Measurements from ENCODE around the gene TMEM95.
"Not testable (repeated sequence)": the region's sequence is repeated elsewhere in the genome, so short reads cannot be mapped to it uniquely, and the experiment has no call there.

The TMEM95 gene

DNA sequence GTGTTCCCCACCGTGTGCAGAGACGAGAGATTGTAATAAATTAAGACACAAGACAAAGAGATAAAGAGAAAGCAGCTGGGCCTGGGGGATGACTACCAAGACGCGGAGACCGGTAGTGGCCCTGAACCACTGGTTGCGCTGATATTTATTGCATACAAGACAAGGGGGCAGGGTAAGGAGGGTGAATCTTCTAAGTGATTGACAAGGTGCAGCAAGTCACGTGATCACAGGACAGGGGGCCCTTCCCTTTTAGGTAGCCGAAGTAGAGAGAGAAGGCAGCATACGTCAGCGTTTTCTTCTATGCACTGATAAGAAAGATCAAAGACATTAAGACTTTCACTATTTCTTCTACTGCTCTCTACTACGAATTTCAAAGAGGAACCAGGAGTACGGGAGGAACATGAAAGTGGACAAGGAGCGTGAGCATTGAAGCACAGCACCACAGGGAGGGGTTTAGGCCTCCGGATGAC is 22.3 kb upstream of the TMEM95 start:
- peaks cover 22% of the 10 kb centered on the region for H3K4me1 ChIP-seq (ENCODE audit: control insufficient read depth, insufficient read depth, low read length)
- H3K27ac ChIP-seq (ENCODE audit: low read length), result not testable (repeated sequence)

GRCh38 chr17:7334938-7335538 is 19.9 kb upstream of the TMEM95 start:
- H3K36me3 ChIP-seq (ENCODE audit: control insufficient read depth in 2 of 2, insufficient read depth in 2 of 2, low read length in 2 of 2), result no peaks in the 10 kb centered on the region
- peaks cover 11 to 12% of the 10 kb centered on the region in 2 donors for H3K27me3 ChIP-seq (ENCODE audit: control insufficient read depth in 1 of 2, insufficient read depth in 2 of 2, low read length in 2 of 2)
- H3K9me3 ChIP-seq (ENCODE audit: control insufficient read depth in 2 of 2, low read length in 2 of 2), result no peaks in the 10 kb centered on the region
- H3K9ac ChIP-seq (ENCODE audit: low read length in 2 of 2), result no peak overlapping the region
- peaks cover 7% of the 10 kb centered on the region for H3K4me1 ChIP-seq (ENCODE audit: control insufficient read depth, insufficient read depth, low read length)
- no peak overlapping the region for H3K27ac ChIP-seq (ENCODE audit: low read length)
- H3K4me3 ChIP-seq (ENCODE audit: low read length in 2 of 2), result no peak overlapping the region

More for the DNA sequence above, 22.3 kb upstream of the TMEM95 start:
- not testable (repeated sequence) for H3K4me3 ChIP-seq (ENCODE audit: low read length in 2 of 2); H3K9me3 ChIP-seq (ENCODE audit: control insufficient read depth in 2 of 2, low read length in 2 of 2); H3K36me3 ChIP-seq (ENCODE audit: control insufficient read depth in 2 of 2, insufficient read depth in 2 of 2, low read length in 2 of 2); H3K9ac ChIP-seq (ENCODE audit: low read length in 2 of 2)
- peaks cover 11 to 12% of the 10 kb centered on the region in 2 donors for H3K27me3 ChIP-seq (ENCODE audit: control insufficient read depth in 1 of 2, insufficient read depth in 2 of 2, low read length in 2 of 2)

DNA sequence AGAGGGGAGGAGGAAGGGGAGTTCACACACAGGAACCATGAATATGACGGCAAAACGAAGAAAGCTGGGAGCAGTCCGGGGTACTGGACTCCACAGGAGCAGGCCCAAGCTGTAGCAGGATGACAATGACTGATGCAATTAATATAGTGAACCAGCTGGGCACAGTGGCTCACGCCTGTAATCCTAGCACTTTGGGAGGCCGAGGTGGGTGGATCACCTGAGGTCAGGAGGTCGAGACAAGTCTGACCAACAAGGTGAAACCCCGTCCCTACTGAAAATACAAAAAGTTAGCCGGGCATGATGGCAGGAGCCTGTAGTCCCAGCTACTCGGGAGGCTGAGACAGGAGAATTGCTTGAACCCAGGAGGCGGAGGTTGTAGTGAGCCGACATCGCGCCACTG is 19.2 kb upstream of the TMEM95 start:
- H3K27me3 ChIP-seq (ENCODE audit: control insufficient read depth in 1 of 2, insufficient read depth in 2 of 2, low read length in 2 of 2), result peaks cover 11 to 12% of the 10 kb centered on the region in 2 donors
- not testable (repeated sequence) for H3K27ac ChIP-seq (ENCODE audit: low read length); H3K4me3 ChIP-seq (ENCODE audit: low read length in 2 of 2); H3K36me3 ChIP-seq (ENCODE audit: control insufficient read depth in 2 of 2, insufficient read depth in 2 of 2, low read length in 2 of 2); H3K9ac ChIP-seq (ENCODE audit: low read length in 2 of 2); H3K9me3 ChIP-seq (ENCODE audit: control insufficient read depth in 2 of 2, low read length in 2 of 2); H3K4me1 ChIP-seq (ENCODE audit: control insufficient read depth, insufficient read depth, low read length)

DNA sequence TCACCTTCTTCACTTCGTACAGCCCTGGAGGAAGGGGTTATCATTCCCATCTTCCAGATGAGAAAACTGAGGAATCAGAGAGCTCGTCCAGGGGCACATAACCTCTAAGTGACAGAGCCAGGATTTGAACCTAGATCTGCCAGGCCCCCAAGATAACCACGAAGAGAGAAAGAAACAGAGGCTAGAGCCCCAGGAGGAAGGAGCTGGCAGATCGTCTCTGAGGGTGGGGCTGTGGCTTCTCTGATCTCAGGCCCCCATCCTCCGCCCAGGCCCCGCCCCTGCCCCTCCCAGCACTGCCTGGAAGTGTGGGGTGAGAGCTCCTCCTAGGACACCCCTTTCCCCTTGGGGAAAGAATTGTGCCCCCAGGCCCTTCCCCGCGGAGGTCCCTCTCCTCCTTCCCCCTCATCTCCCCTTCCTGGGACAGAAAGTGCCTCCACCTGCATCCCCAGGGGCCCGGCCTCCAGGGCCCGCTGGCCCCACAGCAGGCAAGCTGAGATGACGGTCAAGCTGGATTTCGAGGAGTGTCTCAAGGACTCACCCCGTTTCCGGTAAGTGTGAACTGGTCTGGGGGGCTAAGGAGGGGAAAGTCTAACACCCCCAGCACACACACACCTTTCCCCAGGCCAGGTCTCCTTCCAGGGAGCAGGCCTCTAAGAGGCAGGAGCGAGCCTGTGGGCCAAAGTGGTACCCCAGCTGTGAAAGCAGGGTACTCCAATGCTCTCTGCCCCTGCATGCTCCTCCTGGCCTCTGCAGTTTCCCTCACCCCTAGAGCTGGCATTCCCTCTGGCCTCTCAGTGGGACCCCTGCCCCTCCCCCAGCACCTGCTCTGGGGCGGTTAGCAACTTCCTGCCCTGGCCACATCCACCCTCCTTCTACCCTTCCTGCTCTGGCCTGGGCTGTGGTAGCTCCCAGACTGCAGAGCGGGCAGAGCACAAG is 18.4 kb upstream of the TMEM95 start, which contains the start of gene ACAP1:
TSS of gene ACAP1 (plus strand) at position 290 of the 936 bp plus-strand sequence. CDS start at position 496, 206 bp downstream.
- H3K4me1 ChIP-seq (ENCODE audit: control insufficient read depth, insufficient read depth, low read length), result no peaks in the 10 kb centered on the region
- no peak within 1 kb of the TSS for H3K4me3 ChIP-seq (ENCODE audit: low read length in 2 of 2)
- no peak within 1 kb of the TSS for H3K27ac ChIP-seq (ENCODE audit: low read length)
- peaks cover 12 to 14% of the 10 kb centered on the region in 2 donors for H3K27me3 ChIP-seq (ENCODE audit: control insufficient read depth in 1 of 2, insufficient read depth in 2 of 2, low read length in 2 of 2)
- no peaks in the 10 kb centered on the region for H3K36me3 ChIP-seq (ENCODE audit: control insufficient read depth in 2 of 2, insufficient read depth in 2 of 2, low read length in 2 of 2)
- no peak within 1 kb of the TSS for H3K9ac ChIP-seq (ENCODE audit: low read length in 2 of 2)
- H3K9me3 ChIP-seq (ENCODE audit: control insufficient read depth in 2 of 2, low read length in 2 of 2), result no peaks in the 10 kb centered on the region

DNA sequence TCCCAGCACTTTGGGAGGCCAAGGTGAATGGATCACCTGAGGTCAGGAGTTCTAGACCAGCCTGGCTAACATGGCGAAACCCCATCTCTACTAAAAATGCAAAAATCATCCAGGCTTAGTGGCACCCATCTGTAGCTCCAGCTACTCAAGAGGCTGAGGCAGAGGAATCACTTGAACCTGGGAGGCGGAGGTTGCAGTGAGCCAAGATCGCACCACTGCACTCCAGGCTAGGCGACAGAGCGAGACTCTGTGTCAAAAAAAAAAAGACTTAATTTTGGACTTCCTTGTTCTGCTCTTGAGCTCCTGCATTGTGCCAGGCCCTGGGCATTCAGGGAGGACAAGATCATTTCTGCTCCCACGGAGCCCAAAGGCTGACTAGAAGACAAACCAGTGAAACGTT is 17.4 kb upstream of the TMEM95 start:
- H3K9ac ChIP-seq (ENCODE audit: low read length in 2 of 2); H3K27ac ChIP-seq (ENCODE audit: low read length); H3K36me3 ChIP-seq (ENCODE audit: control insufficient read depth in 2 of 2, insufficient read depth in 2 of 2, low read length in 2 of 2); H3K4me3 ChIP-seq (ENCODE audit: low read length in 2 of 2); H3K4me1 ChIP-seq (ENCODE audit: control insufficient read depth, insufficient read depth, low read length); H3K9me3 ChIP-seq (ENCODE audit: control insufficient read depth in 2 of 2, low read length in 2 of 2): not testable (repeated sequence)
- H3K27me3 ChIP-seq (ENCODE audit: control insufficient read depth in 1 of 2, insufficient read depth in 2 of 2, low read length in 2 of 2), result peaks cover 15 to 20% of the 10 kb centered on the region in 2 donors

DNA sequence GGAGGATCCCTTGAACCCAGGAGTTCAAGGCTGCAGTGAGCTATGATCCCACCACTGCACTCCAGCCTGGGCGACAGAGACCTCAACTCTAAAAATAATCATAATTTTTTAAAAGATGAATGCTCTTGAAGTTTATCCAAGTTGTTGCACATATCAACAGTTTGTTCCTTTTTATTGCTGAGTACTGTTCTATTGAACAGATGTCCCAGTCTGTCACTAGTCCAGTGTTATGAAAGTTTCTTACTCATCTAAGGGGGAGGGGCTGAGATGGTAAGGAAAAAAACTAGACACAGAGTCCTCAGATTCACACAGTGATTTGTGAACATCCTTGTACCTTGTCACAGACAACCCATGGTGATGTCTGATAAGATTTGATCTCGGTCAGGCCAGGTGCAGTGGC is 14.8 kb upstream of the TMEM95 start:
- no peak overlapping the region for H3K27ac ChIP-seq (ENCODE audit: low read length)

DNA sequence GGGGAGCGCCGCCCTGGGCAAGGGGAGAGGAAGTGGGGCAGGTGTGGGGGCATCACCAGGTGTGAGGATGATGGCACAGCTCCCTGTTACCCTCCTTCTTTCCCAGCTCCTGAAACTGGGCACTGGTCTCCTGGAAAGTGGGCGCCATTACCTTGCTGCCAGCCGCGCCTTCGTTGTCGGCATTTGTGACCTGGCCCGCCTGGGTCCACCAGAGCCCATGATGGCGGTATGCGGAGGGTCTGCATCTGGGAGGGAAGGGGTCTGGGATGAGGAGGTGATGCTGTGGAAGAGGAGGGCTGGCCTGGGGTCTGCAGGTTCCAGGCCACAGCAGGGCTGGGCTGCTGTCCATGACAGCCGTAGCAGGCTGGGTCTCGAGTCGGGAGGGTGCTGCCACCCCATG is 13.1 kb upstream of the TMEM95 start:
- H3K9ac ChIP-seq (ENCODE audit: low read length in 2 of 2), result no peak overlapping the region
- H3K9me3 ChIP-seq (ENCODE audit: control insufficient read depth in 2 of 2, low read length in 2 of 2), result no peaks in the 10 kb centered on the region
- no peaks in the 10 kb centered on the region for H3K4me1 ChIP-seq (ENCODE audit: control insufficient read depth, insufficient read depth, low read length)
- no peak overlapping the region for H3K27ac ChIP-seq (ENCODE audit: low read length)
- peaks cover 10 to 23% of the 10 kb centered on the region in 2 donors for H3K27me3 ChIP-seq (ENCODE audit: control insufficient read depth in 1 of 2, insufficient read depth in 2 of 2, low read length in 2 of 2)
- no peak overlapping the region for H3K4me3 ChIP-seq (ENCODE audit: low read length in 2 of 2)
- H3K36me3 ChIP-seq (ENCODE audit: control insufficient read depth in 2 of 2, insufficient read depth in 2 of 2, low read length in 2 of 2), result no peaks in the 10 kb centered on the region

More for the DNA sequence above, 14.8 kb upstream of the TMEM95 start:
- peaks cover 14 to 27% of the 10 kb centered on the region in 2 donors for H3K27me3 ChIP-seq (ENCODE audit: control insufficient read depth in 1 of 2, insufficient read depth in 2 of 2, low read length in 2 of 2)
- no peaks in the 10 kb centered on the region for H3K36me3 ChIP-seq (ENCODE audit: control insufficient read depth in 2 of 2, insufficient read depth in 2 of 2, low read length in 2 of 2)
- no peak overlapping the region for H3K9ac ChIP-seq (ENCODE audit: low read length in 2 of 2)
- H3K4me1 ChIP-seq (ENCODE audit: control insufficient read depth, insufficient read depth, low read length), result no peaks in the 10 kb centered on the region
- H3K4me3 ChIP-seq (ENCODE audit: low read length in 2 of 2), result no peak overlapping the region
- H3K9me3 ChIP-seq (ENCODE audit: control insufficient read depth in 2 of 2, low read length in 2 of 2), result no peaks in the 10 kb centered on the region

DNA sequence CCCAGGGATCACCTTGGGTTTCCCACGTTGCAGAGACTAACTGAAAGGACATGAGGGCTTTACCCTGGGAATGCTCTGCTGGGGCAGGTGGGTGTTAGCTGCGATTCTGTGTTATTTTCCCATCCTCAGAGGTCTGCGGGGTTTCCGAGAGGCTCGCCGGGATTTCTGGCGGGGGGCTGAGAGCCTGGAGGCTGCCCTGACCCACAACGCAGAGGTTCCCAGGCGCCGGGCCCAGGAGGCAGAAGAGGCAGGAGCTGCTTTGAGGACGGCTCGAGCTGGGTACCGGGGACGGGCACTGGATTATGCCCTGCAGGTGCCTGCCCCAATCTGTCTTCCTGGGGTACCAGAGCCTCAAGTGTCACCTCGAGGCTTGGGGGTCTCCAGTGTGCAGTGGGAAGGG is 11.7 kb upstream of the TMEM95 start:
- Histone ChIP-seq H3K27ac (ENCODE audit: low read length) (no peak overlapping the region), H3K27me3 (ENCODE audit: control insufficient read depth in 1 of 2, insufficient read depth in 2 of 2, low read length in 2 of 2) (peaks cover 7 to 18% of the 10 kb centered on the region in 2 donors), H3K9ac (ENCODE audit: low read length in 2 of 2) (no peak overlapping the region), H3K9me3 (ENCODE audit: control insufficient read depth in 2 of 2, low read length in 2 of 2) (no peaks in the 10 kb centered on the region), H3K4me3 (ENCODE audit: low read length in 2 of 2) (no peak overlapping the region), H3K4me1 (ENCODE audit: control insufficient read depth, insufficient read depth, low read length) (no peaks in the 10 kb centered on the region), H3K36me3 (ENCODE audit: control insufficient read depth in 2 of 2, insufficient read depth in 2 of 2, low read length in 2 of 2) (no peaks in the 10 kb centered on the region)

DNA sequence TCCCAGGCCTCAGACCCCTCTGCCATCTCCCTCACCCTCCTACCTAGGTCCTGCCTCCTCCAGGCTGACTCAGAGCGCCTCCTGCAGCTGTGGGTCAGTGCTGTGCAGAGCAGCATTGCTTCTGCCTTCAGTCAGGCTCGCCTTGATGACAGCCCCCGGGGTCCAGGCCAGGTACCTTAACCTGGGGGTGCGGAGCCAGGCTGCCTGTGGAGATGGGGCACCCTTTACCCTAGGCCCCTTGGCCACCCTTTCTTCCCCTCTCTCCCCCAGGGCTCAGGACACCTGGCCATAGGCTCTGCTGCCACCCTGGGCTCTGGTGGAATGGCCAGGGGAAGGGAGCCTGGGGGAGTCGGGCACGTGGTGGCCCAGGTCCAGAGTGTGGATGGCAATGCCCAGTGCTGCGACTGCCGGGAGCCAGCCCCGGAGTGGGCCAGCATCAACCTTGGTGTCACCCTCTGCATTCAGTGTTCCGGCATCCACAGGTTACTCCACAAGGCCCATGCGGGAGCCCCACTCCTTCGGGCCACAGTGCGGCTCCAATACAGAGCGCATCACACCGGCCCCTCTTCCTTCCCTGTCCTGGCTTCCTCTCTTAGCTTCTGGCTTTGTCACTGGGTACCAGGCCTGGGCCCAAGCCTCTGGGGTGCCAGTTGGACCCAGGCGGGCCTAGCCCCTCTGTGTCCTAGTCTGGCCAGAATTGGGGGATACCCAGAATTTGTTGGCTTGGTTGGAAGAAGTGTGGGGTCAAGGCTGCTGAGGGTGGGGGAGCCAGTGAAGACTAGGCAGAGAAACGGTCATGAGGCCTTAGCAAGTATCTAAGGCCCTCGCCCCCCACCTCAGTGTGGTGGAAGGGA is 8.0 kb upstream of the TMEM95 start:
- peaks cover 22% of the 10 kb centered on the region for H3K4me1 ChIP-seq (ENCODE audit: control insufficient read depth, insufficient read depth, low read length)
- H3K9ac ChIP-seq (ENCODE audit: low read length in 2 of 2), result no peak overlapping the region

More for the DNA sequence above, 8.0 kb upstream of the TMEM95 start:
- peaks cover 3 to 11% of the 10 kb centered on the region in 2 donors for H3K27me3 ChIP-seq (ENCODE audit: control insufficient read depth in 1 of 2, insufficient read depth in 2 of 2, low read length in 2 of 2)
- no peak overlapping the region for H3K27ac ChIP-seq (ENCODE audit: low read length)
- H3K4me3 ChIP-seq (ENCODE audit: low read length in 2 of 2), result no peak overlapping the region
- H3K9me3 ChIP-seq (ENCODE audit: control insufficient read depth in 2 of 2, low read length in 2 of 2), result no peaks in the 10 kb centered on the region
- no peaks in the 10 kb centered on the region for H3K36me3 ChIP-seq (ENCODE audit: control insufficient read depth in 2 of 2, insufficient read depth in 2 of 2, low read length in 2 of 2)
